H9 (cell line): Measurements from ENCODE around the gene CELF1. TPM values are rescaled to one million over a fixed set of nuclear protein-coding genes. Genes with fewer than 3 reads are reported as not detected.

Experiments
- DNase-seq: peaks from one replicate; pipeline ENCODE4 v3.0.0-alpha.2; 2017
- H2AFZ ChIP-seq: one replicate; pipeline ENCODE4 v1.6.1; 2013; ENCODE audit warnings: mild to moderate bottlenecking, low read length, control low read depth, moderate library complexity
- H2AK5ac ChIP-seq: 2 replicates; pipeline ENCODE4 v1.6.1; 2013; ENCODE audit warnings: low read length, control low read depth, mixed read lengths; ENCODE audit not compliant: insufficient read length
- H2BK120ac ChIP-seq: one replicate; pipeline ENCODE4 v1.6.1; 2013; ENCODE audit warnings: low read depth, mild to moderate bottlenecking, low read length, control low read depth, inconsistent platforms; ENCODE audit not compliant: poor library complexity, severe bottlenecking
- H2BK12ac ChIP-seq: 2 replicates; pipeline ENCODE4 v1.6.1; 2013; ENCODE audit warnings: low read length, control low read depth, mixed read lengths, low read depth; ENCODE audit not compliant: insufficient read length
- H2BK15ac ChIP-seq: 2 replicates; pipeline ENCODE4 v1.6.1; 2013; ENCODE audit warnings: low read depth, low read length, control low read depth
- H2BK20ac ChIP-seq: one replicate; pipeline ENCODE4 v1.6.1; 2013; ENCODE audit warnings: low read depth, mild to moderate bottlenecking, low read length, control low read depth, inconsistent platforms; ENCODE audit not compliant: poor library complexity, severe bottlenecking
- H2BK5ac ChIP-seq: 2 replicates; pipeline ENCODE4 v1.6.1; 2013; ENCODE audit warnings: low read length, control low read depth, mixed read lengths; ENCODE audit not compliant: insufficient read length
- H3K14ac ChIP-seq: 2 replicates; pipeline ENCODE4 v1.6.1; 2013; ENCODE audit warnings: low read length, control low read depth; ENCODE audit not compliant: insufficient read depth
- H3K18ac ChIP-seq: 2 replicates; pipeline ENCODE4 v1.6.1; 2013; ENCODE audit warnings: low read depth, mild to moderate bottlenecking, mixed read lengths, low read length, control low read depth; ENCODE audit not compliant: insufficient read length
- H3K23ac ChIP-seq: 2 replicates; pipeline ENCODE4 v1.6.1; 2013; ENCODE audit warnings: low read length, control low read depth, mixed read lengths, low read depth; ENCODE audit not compliant: insufficient read length
- H3K23me2 ChIP-seq: 2 replicates; pipeline ENCODE4 v1.6.1; 2013; ENCODE audit warnings: low read depth, mild to moderate bottlenecking, mixed read lengths, low read length, control low read depth; ENCODE audit not compliant: insufficient read length, poor library complexity, severe bottlenecking
- H3K27ac ChIP-seq: 2 replicates; pipeline ENCODE4 v1.5.1; 2013; ENCODE audit warnings: low read length, control low read depth, mixed read lengths, low read depth; ENCODE audit not compliant: insufficient read length
- H3K27me3 ChIP-seq: 2 replicates; pipeline ENCODE4 v1.6.1; 2013; ENCODE audit warnings: low read length, control low read depth, inconsistent platforms; ENCODE audit not compliant: insufficient read depth
- H3K4ac ChIP-seq: 2 replicates; pipeline ENCODE4 v1.6.1; 2013; ENCODE audit warnings: low read depth, mild to moderate bottlenecking, control low read depth, inconsistent platforms, low read length, moderate library complexity
- H3K4me1 ChIP-seq: 2 replicates; pipeline ENCODE4 v1.6.1; 2013; ENCODE audit warnings: low read length, control low read depth, inconsistent platforms; ENCODE audit not compliant: insufficient read depth
- H3K4me2 ChIP-seq: 2 replicates; pipeline ENCODE4 v1.6.1; 2013; ENCODE audit warnings: low read length, control low read depth, mixed read lengths; ENCODE audit not compliant: insufficient read length, insufficient read depth
- H3K56ac ChIP-seq: 2 replicates; pipeline ENCODE4 v1.6.1; 2013; ENCODE audit warnings: low read depth, mild to moderate bottlenecking, mixed read lengths, low read length, control low read depth; ENCODE audit not compliant: insufficient read length
- H3K79me1 ChIP-seq: 2 replicates; pipeline ENCODE4 v1.6.1; 2013; ENCODE audit warnings: low read depth, mild to moderate bottlenecking, moderate library complexity, low read length, control low read depth, inconsistent platforms; ENCODE audit not compliant: insufficient read depth, poor library complexity, severe bottlenecking
- H3K79me2 ChIP-seq: 2 replicates; pipeline ENCODE4 v1.6.1; 2013; ENCODE audit warnings: low read length, control low read depth, inconsistent platforms; ENCODE audit not compliant: insufficient read depth
- H3K9ac ChIP-seq: 2 replicates; pipeline ENCODE4 v1.6.1; 2013; ENCODE audit warnings: low read length, control low read depth, mixed read lengths; ENCODE audit not compliant: insufficient read length; ENCODE audit errors: extremely low read depth
- H3K9me3 ChIP-seq: one replicate; pipeline ENCODE4 v1.6.1; 2013; ENCODE audit warnings: low read depth, low read length, inconsistent platforms; ENCODE audit not compliant: control insufficient read depth
- H3T11ph ChIP-seq: one replicate; pipeline ENCODE4 v1.6.1; 2013; ENCODE audit warnings: mild to moderate bottlenecking, low read length, control low read depth, inconsistent platforms
- H4K20me1 ChIP-seq: one replicate; pipeline ENCODE4 v1.6.1; 2013; ENCODE audit not compliant: control insufficient read depth, insufficient read length, insufficient read depth
- H4K5ac ChIP-seq: 2 replicates; pipeline ENCODE4 v1.6.1; 2013; ENCODE audit warnings: low read depth, mild to moderate bottlenecking, mixed read lengths, low read length, control low read depth; ENCODE audit not compliant: insufficient read length
- H4K8ac ChIP-seq: replicated peaks from 2 replicates; pipeline ENCODE4 v1.6.1; 2013; ENCODE audit warnings: low read length, control low read depth, mixed read lengths, low read depth; ENCODE audit not compliant: insufficient read length
- H4K91ac ChIP-seq: 2 replicates; pipeline ENCODE4 v1.6.1; 2013; ENCODE audit warnings: low read depth, mild to moderate bottlenecking, moderate library complexity, mixed read lengths, low read length, control low read depth; ENCODE audit not compliant: insufficient read length
- H3K27ac Mint-ChIP-seq, 3 experiments: 2 replicates in 2 of 3; 3 replicates in 1 of 3; pipeline ENCODE4 v1.8.0; 2020 to 2021; ENCODE audit warnings: mixed read lengths in 3 of 3, mild to moderate bottlenecking in 1 of 3, moderate library complexity in 1 of 3
- H3K27me3 Mint-ChIP-seq: 2 replicates; pipeline ENCODE4 v1.8.0; 2021; ENCODE audit warnings: low read depth, mild to moderate bottlenecking, moderate library complexity, mixed read lengths
- H3K36me3 Mint-ChIP-seq, 3 experiments: 2 replicates in 2 of 3; 3 replicates in 1 of 3; pipeline ENCODE4 v1.8.0; 2020 to 2021; ENCODE audit warnings: low read depth in 3 of 3, mixed read lengths in 3 of 3; ENCODE audit not compliant: insufficient read depth in 1 of 3
- H3K4me1 Mint-ChIP-seq, 2 experiments: 2 replicates each; pipeline ENCODE4 v1.8.0; 2020; ENCODE audit warnings: mixed read lengths in 2 of 2
- H3K4me3 Mint-ChIP-seq, 2 experiments: 2 replicates in 1 of 2; 3 replicates in 1 of 2; pipeline ENCODE4 v1.8.0; 2020 to 2021; ENCODE audit warnings: mild to moderate bottlenecking in 2 of 2, mixed read lengths in 2 of 2, moderate library complexity in 1 of 2
- H3K9me3 Mint-ChIP-seq, 2 experiments: 2 replicates in 1 of 2; 3 replicates in 1 of 2; pipeline ENCODE4 v1.8.0; 2020; ENCODE audit warnings: mild to moderate bottlenecking in 2 of 2, mixed read lengths in 2 of 2, moderate library complexity in 1 of 2
- CTCF ChIP-seq: fragments of 200-600 bp; sonication (generic); conservative IDR thresholded peaks from 3 replicates; pipeline ENCODE4 v1.8.0; 2021; ENCODE audit warnings: antibody characterized with exemption, mild to moderate bottlenecking
- WGBS: extraction: QIAGEN DNeasy Blood & Tissue Kit; methylation state at CpG from one replicate; pipeline ENCODE4 v1.1.7; 2013; ENCODE audit warnings: missing lambda C conversion rate, low lambda C conversion rate, mixed read lengths; ENCODE audit not compliant: insufficient read length; ENCODE audit errors: extremely low coverage; 5-methylcytosine and 5-hydroxymethylcytosine counted together
- total RNA-seq: library from RNA; stranded (reverse); gene quantifications from 2 replicates; pipeline ENCODE4 v1.2.1, GENCODE V29; 2021

The CELF1 gene
- total RNA-seq, 1 experiment from 2014 or later, result 211 TPM

- Mint-ChIP-seq H3K4me3 (peak overlapping the region; percentile 98 to 99), H3K27ac (peak overlapping the region; percentile 100), H3K27me3 (no peaks in the 10 kb centered on the region), H3K9me3 (peaks cover 0 to 3% of the 10 kb centered on the region in 2 experiments; a peak in 2 of 5 replicates), H3K36me3 (peaks cover 32 to 52% (median 51%) of the 10 kb centered on the region in 3 experiments; a peak in 6 of 7 replicates), H3K4me1 (peaks cover 9 to 11% of the 10 kb centered on the region in 2 experiments)
- Histone ChIP-seq H2BK12ac (no peak overlapping the region), H3K27me3 (no peaks in the 10 kb centered on the region), H4K20me1 (peaks cover 3% of the 10 kb centered on the region), H2BK5ac (no peak overlapping the region), H3K14ac (peak overlapping the region; percentile 94; the same call in 1 of the 2 replicates), H3K9ac (peak overlapping the region; percentile 90), H3K23ac (no peak overlapping the region), H3K4me1 (peaks cover 3% of the 10 kb centered on the region; the same call in 1 of the 2 replicates), H4K8ac (no peak overlapping the region), H3K79me1 (peaks cover 9% of the 10 kb centered on the region), H3K56ac (no peak overlapping the region), H3K9me3 (no peaks in the 10 kb centered on the region), H2BK120ac (no peak overlapping the region), H2AFZ (no peak overlapping the region), H3K79me2 (no peaks in the 10 kb centered on the region; the same call in 1 of the 2 replicates), H4K5ac (peak overlapping the region; percentile 96), H2AK5ac (no peak overlapping the region), H3K4ac (no peak overlapping the region; the same call in 1 of the 2 replicates), H2BK20ac (no peak overlapping the region), H3K18ac (peak overlapping the region; percentile 63), H4K91ac (no peak overlapping the region), H2BK15ac (no peak overlapping the region), H3T11ph (no peak overlapping the region), H3K4me2 (peak overlapping the region; percentile 91), H3K27ac (no peak overlapping the region), H3K23me2 (peaks cover 7% of the 10 kb centered on the region)
- no peak for DNase-seq
- no peak for TF ChIP-seq CTCF
- WGBS, result no CpG with 5 or more reads among the region's 14 CpGs
Measured at GRCh38 chr11:47425611-47426010, 127.3 kb downstream of the CELF1 start.
